Neural cell (in vitro differentiated cells): ENCODE results near the gene ZBTB7C. TPM values are rescaled to one million over a fixed set of nuclear protein-coding genes. Genes with fewer than 3 reads are reported as not detected.
"Not testable (repeated sequence)": the region's sequence is repeated elsewhere in the genome, so short reads cannot be mapped to it uniquely, and the experiment has no call there.

ENCODE experiments used
- H2AFZ ChIP-seq: fragments of 200-600, 300-800 bp; sonication (generic), shearing (Covaris generic); 2 replicates; pipeline ENCODE4 v1.6.0; 2014; ENCODE audit warnings: low read depth, mild to moderate bottlenecking, antibody characterized with exemption, low read length, moderate library complexity
- H3F3A ChIP-seq: fragments of 200-600 bp; shearing (Covaris generic); 2 replicates; pipeline ENCODE4 v1.6.1; 2016; ENCODE audit warnings: mild to moderate bottlenecking, moderate library complexity, mixed read lengths, antibody characterized with exemption, low read length; ENCODE audit not compliant: insufficient read depth, poor library complexity, severe bottlenecking
- H3K27ac ChIP-seq: fragments of 200-600, 300-800 bp; sonication (generic), shearing (Covaris generic); 2 replicates; pipeline ENCODE4 v1.5.1; 2014; ENCODE audit warnings: mild to moderate bottlenecking, low read length, moderate library complexity
- H3K27me3 ChIP-seq: fragments of 300-800, 200-600 bp; sonication (generic), shearing (Covaris generic); 2 replicates; pipeline ENCODE4 v1.6.0; 2014; ENCODE audit warnings: mild to moderate bottlenecking, low read depth, low read length, moderate library complexity; ENCODE audit not compliant: insufficient read depth
- H3K36me3 ChIP-seq: fragments of 300-800, 200-600 bp; sonication (generic), shearing (Covaris generic); 2 replicates; pipeline ENCODE4 v1.5.1; 2014; ENCODE audit warnings: mild to moderate bottlenecking, antibody characterized with exemption, low read length, moderate library complexity; ENCODE audit not compliant: insufficient read depth
- H3K4me2 ChIP-seq: fragments of 300-800, 200-600 bp; sonication (generic), shearing (Covaris generic); 2 replicates; pipeline ENCODE4 v1.6.0; 2014; ENCODE audit warnings: mild to moderate bottlenecking, low read length
- H3K4me3 ChIP-seq: fragments of 300-800, 200-600 bp; sonication (generic), shearing (Covaris generic); 2 replicates; pipeline ENCODE4 v1.5.1; 2014; ENCODE audit warnings: mild to moderate bottlenecking, low read length, moderate library complexity
- H3K79me2 ChIP-seq: fragments of 200-600 bp; shearing (Covaris generic); replicated peaks from 2 replicates; pipeline ENCODE4 v1.6.0; 2014; ENCODE audit warnings: mild to moderate bottlenecking, low read length, moderate library complexity; ENCODE audit not compliant: insufficient read depth
- H3K9ac ChIP-seq: fragments of 300-800, 200-600 bp; sonication (generic), shearing (Covaris generic); 2 replicates; pipeline ENCODE4 v1.6.1; 2016; ENCODE audit warnings: mild to moderate bottlenecking, low read length, mixed read lengths
- H3K9me2 ChIP-seq: fragments of 200-600 bp; shearing (Covaris generic); 2 replicates; pipeline ENCODE4 v1.6.1; 2016; ENCODE audit warnings: mild to moderate bottlenecking, low read length, mixed read lengths; ENCODE audit not compliant: insufficient read depth
- H3K9me3 ChIP-seq: fragments of 200-600, 300-800 bp; sonication (generic), shearing (Covaris generic); 2 replicates; pipeline ENCODE4 v1.6.1; 2016; ENCODE audit warnings: mild to moderate bottlenecking, mixed run types, low read length, moderate library complexity, mixed read lengths
- H4K20me1 ChIP-seq: fragments of 200-600 bp; shearing (Covaris generic); 2 replicates; pipeline ENCODE4 v1.6.1; 2016; ENCODE audit warnings: mild to moderate bottlenecking, mixed run types; ENCODE audit not compliant: insufficient read depth
- CTCF ChIP-seq: fragments of 450-650 bp; IDR thresholded peaks from 2 replicates; pipeline ENCODE4 v1.5.1; 2014; ENCODE audit warnings: antibody characterized with exemption, mild to moderate bottlenecking, moderate library complexity; ENCODE audit not compliant: poor library complexity, severe bottlenecking
- EP300 ChIP-seq: fragments of 450-650 bp; conservative IDR thresholded peaks from 2 replicates; pipeline ENCODE4 v1.6.1; 2014; ENCODE audit warnings: antibody characterized with exemption, mild to moderate bottlenecking, moderate library complexity; ENCODE audit not compliant: poor library complexity, severe bottlenecking
- EZH2 ChIP-seq: fragments of 200-600, 300-800 bp; shearing (Covaris generic), sonication (generic); IDR thresholded peaks from 2 replicates; pipeline ENCODE4 v1.6.1; 2014; ENCODE audit warnings: antibody characterized with exemption, low read length, borderline replicate concordance, mild to moderate bottlenecking; ENCODE audit not compliant: insufficient read depth, poor library complexity, severe bottlenecking
- MXI1 ChIP-seq: fragments of 450-650 bp; conservative IDR thresholded peaks from 2 replicates; pipeline ENCODE4 v1.6.1; 2014; ENCODE audit warnings: antibody characterized with exemption, mild to moderate bottlenecking; ENCODE audit not compliant: poor library complexity, severe bottlenecking
- POLR2AphosphoS5 ChIP-seq: IDR thresholded peaks from 2 replicates; pipeline ENCODE4 v1.6.1; 2012
- RAD21 ChIP-seq: fragments of 450-650 bp; conservative IDR thresholded peaks from 2 replicates; pipeline ENCODE4 v1.6.1; 2014; ENCODE audit warnings: antibody characterized with exemption, mild to moderate bottlenecking, moderate library complexity
- REST ChIP-seq: IDR thresholded peaks from 2 replicates; pipeline ENCODE4 v1.6.1; 2012; ENCODE audit warnings: borderline replicate concordance
- SMC3 ChIP-seq: fragments of 450-650 bp; conservative IDR thresholded peaks from 2 replicates; pipeline ENCODE4 v1.6.1; 2014; ENCODE audit warnings: antibody characterized with exemption, mild to moderate bottlenecking, moderate library complexity; ENCODE audit not compliant: poor library complexity
- TAF1 ChIP-seq: IDR thresholded peaks from 2 replicates; pipeline ENCODE4 v1.6.1; 2012; ENCODE audit warnings: low read depth
- polyA plus RNA-seq: library from polyadenylated mRNA; depleted of rRNA; stranded (reverse); fragments of >200 nt; gene quantifications from 2 replicates; pipeline ENCODE4 v1.2.3, GENCODE V29; 2014

Gene ZBTB7C
- polyA plus RNA-seq, 1 donor from 2014 or later, result 2.4 TPM

GRCh38 chr18:48441405-48441881, 32.3 kb upstream of the ZBTB7C start:
- TF ChIP-seq TAF1 (no peak), EZH2 (no peak)
- Histone ChIP-seq H2AFZ (no peak overlapping the region), H3K27me3 (no peaks in the 10 kb centered on the region), H3K9me2 (no peaks in the 10 kb centered on the region), H3F3A (no peaks in the 10 kb centered on the region), H3K9ac (no peak overlapping the region), H3K27ac (no peak overlapping the region), H4K20me1 (no peaks in the 10 kb centered on the region), H3K4me3 (no peak overlapping the region), H3K9me3 (no peaks in the 10 kb centered on the region), H3K79me2 (no peaks in the 10 kb centered on the region), H3K36me3 (no peaks in the 10 kb centered on the region), H3K4me2 (no peak overlapping the region)

GRCh38 chr18:48440924-48441323, 31.7 kb upstream of the ZBTB7C start:
- no peak overlapping the region for H3K27ac ChIP-seq
- no peaks in the 10 kb centered on the region for H3K9me2 ChIP-seq
- H4K20me1 ChIP-seq, result no peaks in the 10 kb centered on the region
- no peak overlapping the region for H3K9ac ChIP-seq
- no peaks in the 10 kb centered on the region for H3K79me2 ChIP-seq
- H3K9me3 ChIP-seq, result no peaks in the 10 kb centered on the region
- TF ChIP-seq TAF1 (no peak), POLR2AphosphoS5 (no peak), REST (no peak), EZH2 (no peak), RAD21 (no peak)
- H3K36me3 ChIP-seq, result no peaks in the 10 kb centered on the region
- no peak overlapping the region for H2AFZ ChIP-seq
- H3K4me2 ChIP-seq, result no peak overlapping the region
- no peaks in the 10 kb centered on the region for H3K27me3 ChIP-seq
- no peaks in the 10 kb centered on the region for H3F3A ChIP-seq
- H3K4me3 ChIP-seq, result no peak overlapping the region

GRCh38 chr18:48436907-48437306, 27.7 kb upstream of the ZBTB7C start:
- H3K9me2 ChIP-seq, result no peaks in the 10 kb centered on the region
- no peaks in the 10 kb centered on the region for H3K79me2 ChIP-seq
- H3K9ac ChIP-seq, result no peak overlapping the region
- TF ChIP-seq SMC3, result no peak
- TF ChIP-seq CTCF, result no peak
- TF ChIP-seq TAF1, result no peak
- TF ChIP-seq EP300, result no peak
- no peak for TF ChIP-seq REST
- TF ChIP-seq RAD21, result no peak
- no peak for TF ChIP-seq MXI1
- TF ChIP-seq EZH2, result no peak
- TF ChIP-seq POLR2AphosphoS5, result no peak
- no peaks in the 10 kb centered on the region for H3K36me3 ChIP-seq
- no peak overlapping the region for H3K4me2 ChIP-seq
- H3K27ac ChIP-seq, result no peak overlapping the region
- H2AFZ ChIP-seq, result no peak overlapping the region
- no peaks in the 10 kb centered on the region for H3F3A ChIP-seq
- H3K4me3 ChIP-seq, result no peak overlapping the region
- no peaks in the 10 kb centered on the region for H3K9me3 ChIP-seq
- no peaks in the 10 kb centered on the region for H3K27me3 ChIP-seq
- H4K20me1 ChIP-seq, result no peaks in the 10 kb centered on the region

GRCh38 chr18:48434382-48434781, 25.2 kb upstream of the ZBTB7C start:
- H3K9me2 ChIP-seq, H4K20me1 ChIP-seq, H3K4me2 ChIP-seq, H3K36me3 ChIP-seq, H3K9me3 ChIP-seq, H3F3A ChIP-seq, H3K9ac ChIP-seq, H3K4me3 ChIP-seq, H3K27me3 ChIP-seq, H2AFZ ChIP-seq, H3K27ac ChIP-seq, H3K79me2 ChIP-seq: not testable (repeated sequence)
